Endothelial cell of umbilical vein (primary cell): ENCODE data around the gene DVL1. TPM values are rescaled to one million over a fixed set of nuclear protein-coding genes. Genes with fewer than 3 reads are reported as not detected.

Experiments
- BruUV-seq: library from RNA; stranded (reverse); fragments of 400-500 nt; replicated peaks from 2 replicates; lab custom pipeline; 2021; lab: Mats Ljungman, UMichigan
- CTCF ChIA-PET: fragments of 300-600, 350-600 bp; sonication (Branson Sonifier 250); formaldehyde crosslinking; loops from one replicate; lab custom pipeline; 2021; ENCODE audit warnings: antibody characterized with exemption, inconsistent platforms; lab: Charles Lee
- POLR2A ChIA-PET: fragments of 300-600, 350-600 bp; sonication (Branson Sonifier 250); formaldehyde crosslinking; loops from one replicate; lab custom pipeline; 2021; ENCODE audit warnings: antibody characterized with exemption, inconsistent platforms; lab: Charles Lee
- DNase-seq: peaks from one replicate; pipeline ENCODE4 v3.0.0-alpha.2; 2011; ENCODE audit warnings: low read depth, low spot score
- FAIRE-seq: peaks from 2 replicates; lab custom pipeline; 2011; peaks lifted over from hg19 to GRCh38; lab: Jason Lieb, UNC
- H2AFZ ChIP-seq: 2 replicates; pipeline ENCODE4 v1.6.0; 2012; ENCODE audit warnings: low read depth, low read length, control low read depth, inconsistent platforms
- H3K27ac ChIP-seq: 2 replicates; pipeline ENCODE4 v1.5.1; 2011; ENCODE audit warnings: low read depth, mild to moderate bottlenecking, control low read depth, low read length, moderate library complexity; ENCODE audit not compliant: insufficient read depth
- H3K27me3 ChIP-seq, 2 experiments: 2 replicates each; pipeline versions ENCODE4 v1.6.0 to v1.6.1; 2011; ENCODE audit warnings: low read length in 2 of 2, mixed read lengths in 1 of 2; ENCODE audit not compliant: control insufficient read depth in 2 of 2, insufficient read depth in 2 of 2
- H3K36me3 ChIP-seq, 2 experiments: 2 replicates in 1 of 2; 3 replicates in 1 of 2; pipeline ENCODE4 v1.5.1; 2011; ENCODE audit warnings: low read length in 2 of 2, mild to moderate bottlenecking in 1 of 2, moderate library complexity in 1 of 2; ENCODE audit not compliant: control insufficient read depth in 2 of 2, insufficient read depth in 2 of 2; ENCODE audit errors: extremely low read depth in 1 of 2
- H3K4me1 ChIP-seq: 3 replicates; pipeline ENCODE4 v1.5.1; 2011; ENCODE audit warnings: mild to moderate bottlenecking, low read length; ENCODE audit not compliant: control insufficient read depth, insufficient read depth; ENCODE audit errors: extremely low read depth
- H3K4me2 ChIP-seq: 2 replicates; pipeline ENCODE4 v1.6.1; 2011; ENCODE audit warnings: low read length, control low read depth, mixed read lengths; ENCODE audit not compliant: insufficient read depth
- H3K4me3 ChIP-seq, 3 experiments: fragments of 200-600 bp in 1 of 3; sonication (generic), shearing (Covaris generic) in 1 of 3; replicated peaks in 1 of 3; 2 replicates each; pipeline ENCODE4 v1.5.1; 2011 to 2016; ENCODE audit warnings: control low read depth in 3 of 3, low read length in 3 of 3, mild to moderate bottlenecking in 2 of 3, inconsistent platforms in 1 of 3, low read depth in 1 of 3, moderate library complexity in 1 of 3; ENCODE audit not compliant: insufficient read depth in 1 of 3
- H3K79me2 ChIP-seq: 2 replicates; pipeline ENCODE4 v1.6.0; 2012; ENCODE audit warnings: low read length, inconsistent platforms; ENCODE audit not compliant: control insufficient read depth, insufficient read depth
- H3K9ac ChIP-seq: replicated peaks from 2 replicates; pipeline ENCODE3; 2011; ENCODE audit warnings: low read length, control low read depth; ENCODE audit not compliant: insufficient read depth; ENCODE audit errors: extremely low read depth
- H3K9me1 ChIP-seq: replicated peaks from 3 replicates; pipeline ENCODE4 v1.6.0; 2011; ENCODE audit warnings: mild to moderate bottlenecking, low read length; ENCODE audit not compliant: control insufficient read depth, insufficient read depth; ENCODE audit errors: extremely low read depth
- H3K9me3 ChIP-seq: replicated peaks from 2 replicates; pipeline ENCODE4 v1.5.1; 2012; ENCODE audit warnings: low read length, inconsistent platforms; ENCODE audit not compliant: control insufficient read depth, insufficient read depth
- H4K20me1 ChIP-seq: replicated peaks from 2 replicates; pipeline ENCODE3; 2011; ENCODE audit warnings: mild to moderate bottlenecking, low read length; ENCODE audit not compliant: control insufficient read depth, insufficient read depth; ENCODE audit errors: extremely low read depth
- CTCF ChIP-seq, 2 donors: IDR thresholded peaks; 1 replicate in 1 of 2; 2 replicates in 1 of 2; pipeline ENCODE4 v1.5.1; 2011; ENCODE audit warnings: low read length in 2 of 2, mild to moderate bottlenecking in 2 of 2, moderate library complexity in 2 of 2, control low read depth in 1 of 2, inconsistent platforms in 1 of 2, low read depth in 1 of 2; ENCODE audit not compliant: insufficient read depth in 1 of 2; ENCODE audit errors: extremely low read depth in 1 of 2
- EZH2 ChIP-seq: IDR thresholded peaks from 2 replicates; pipeline ENCODE4 v1.6.1; 2012; ENCODE audit warnings: borderline replicate concordance, low read depth, mild to moderate bottlenecking, moderate library complexity, low read length, inconsistent platforms; ENCODE audit not compliant: severe bottlenecking
- FOS ChIP-seq: IDR thresholded peaks from 2 replicates; pipeline ENCODE4 v1.6.1; 2011; ENCODE audit warnings: mild to moderate bottlenecking, low read length, moderate library complexity, borderline replicate concordance; ENCODE audit not compliant: insufficient read depth
- GATA2 ChIP-seq: IDR thresholded peaks from 2 replicates; pipeline ENCODE4 v1.7.0; 2011; ENCODE audit warnings: low read depth, mild to moderate bottlenecking, moderate library complexity, mixed read lengths, low read length; ENCODE audit not compliant: insufficient read length, insufficient read depth
- JUN ChIP-seq: IDR thresholded peaks from 2 replicates; pipeline ENCODE4 v1.6.1; 2011; ENCODE audit warnings: borderline replicate concordance, low read depth; ENCODE audit not compliant: insufficient read length, insufficient read depth
- MAX ChIP-seq: IDR thresholded peaks from 2 replicates; pipeline ENCODE4 v1.6.1; 2011; ENCODE audit not compliant: insufficient read depth, insufficient read length
- MYC ChIP-seq: IDR thresholded peaks from one replicate; pipeline ENCODE4 v1.6.1; 2011; ENCODE audit warnings: mild to moderate bottlenecking, low read depth, low read length
- POLR2A ChIP-seq: IDR thresholded peaks from 2 replicates; pipeline ENCODE4 v1.6.1; 2012; ENCODE audit warnings: low read depth, mild to moderate bottlenecking, control low read depth, low read length
- POLR2AphosphoS5 ChIP-seq: IDR thresholded peaks from 2 replicates; pipeline ENCODE4 v1.6.1; 2012; ENCODE audit warnings: low read depth, mild to moderate bottlenecking, control low read depth, low read length, moderate library complexity; ENCODE audit not compliant: insufficient read depth
- dilution Hi-C: fragments of 300-500 bp; cut with MboI; formaldehyde crosslinking; loops from one replicate; pipeline ENCODE4 v1.15.0; 2019; ENCODE audit warnings: low sequenced_read_pairs; ENCODE audit not compliant: extremely low pct_ligation_motif_present
- intact Hi-C: fragments of 100-400 bp; cut with micrococcal nuclease; formaldehyde crosslinking; loops from one replicate; pipeline ENCODE4 v1.10.0; 2022
- polyA plus RNA-seq, 4 experiments: library from polyadenylated mRNA; depleted of rRNA in 3 of 4; stranded (reverse) in 3 of 4; unstranded in 1 of 4; fragments of >200 nt; gene quantifications; 2 replicates each; pipeline versions ENCODE4 v1.2.1 to v1.2.3, GENCODE V29; 2011 to 2012; ENCODE audit warnings: missing spikeins in 1 of 4
- total RNA-seq: library from RNA; stranded (reverse); gene quantifications from 2 replicates; pipeline ENCODE4 v1.2.3, GENCODE V29; 2021

Gene DVL1
- total and polyA plus RNA-seq, 2 donors (not counting 3 experiments of a cell fraction or from before 2014, with no cell fraction given), result 26.8 to 36.5 TPM

- H3K4me3 ChIP-seq, result no peak overlapping the region
- intact Hi-C loops, result no loop called here
- dilution Hi-C loops, result no loop called here
Observed at GRCh38 chr1:1340791-1341548, 8.2 kb downstream of the DVL1 start.

More at GRCh38 chr1:1340791-1341548, 8.2 kb downstream of the DVL1 start:
- Histone ChIP-seq H3K9me1 (no peaks in the 10 kb centered on the region), H3K9me3 (no peaks in the 10 kb centered on the region), H2AFZ (no peak overlapping the region), H3K27me3 (no peaks in the 10 kb centered on the region), H3K4me2 (no peak overlapping the region), H3K36me3 (peaks cover 0 to 17% of the 10 kb centered on the region in 2 experiments), H3K79me2 (peaks cover 10% of the 10 kb centered on the region), H3K27ac (no peak overlapping the region), H3K9ac (no peak overlapping the region), H4K20me1 (no peaks in the 10 kb centered on the region), H3K4me1 (no peaks in the 10 kb centered on the region)
- DNase-seq (no peak), FAIRE-seq (no peak)
- no peak for TF ChIP-seq POLR2A
- no peak for TF ChIP-seq POLR2AphosphoS5
- no peak for TF ChIP-seq MYC
- no peak for TF ChIP-seq EZH2
- no peak for TF ChIP-seq CTCF (IDR thresholded peaks at IDR 0.05; ENCODE audit: extremely low read depth in 1 of 2, insufficient read depth in 1 of 2, low read depth in 1 of 2, low read length in 2 of 2)
- TF ChIP-seq FOS, result no peak
- TF ChIP-seq MAX, result no peak
- TF ChIP-seq JUN, result no peak
- no peak for TF ChIP-seq GATA2
- ChIA-PET POLR2A (no interaction called here), CTCF (no interaction called here)
- BruUV-seq, result no TSS peak
